Caki2 (cell line): ENCODE measurements around the gene UGT1A1. TPM values are rescaled to one million over a fixed set of nuclear protein-coding genes. Genes with fewer than 3 reads are reported as not detected.

Experiments
- DNase-seq: peaks from one replicate; pipeline ENCODE4 v3.0.0-alpha.2; 2015; ENCODE audit warnings: low read depth
- in situ Hi-C: cut with HindIII; loops from 2 replicates; pipeline ENCODE4 v1.10.0; 2016; ENCODE audit warnings: low sequenced_read_pairs, low pct_unique_long_range_greater_than_20kb, mixed read lengths
- total RNA-seq: library from RNA; depleted of rRNA; stranded (reverse); fragments of >200 nt; shearing (Covaris generic); gene quantifications from 2 replicates; pipeline ENCODE4 v1.2.3, GENCODE V29; 2014; ENCODE audit warnings: low replicate concordance

The UGT1A1 gene
- total RNA-seq, 1 experiment from 2014 or later = 10.4 TPM

DNA sequence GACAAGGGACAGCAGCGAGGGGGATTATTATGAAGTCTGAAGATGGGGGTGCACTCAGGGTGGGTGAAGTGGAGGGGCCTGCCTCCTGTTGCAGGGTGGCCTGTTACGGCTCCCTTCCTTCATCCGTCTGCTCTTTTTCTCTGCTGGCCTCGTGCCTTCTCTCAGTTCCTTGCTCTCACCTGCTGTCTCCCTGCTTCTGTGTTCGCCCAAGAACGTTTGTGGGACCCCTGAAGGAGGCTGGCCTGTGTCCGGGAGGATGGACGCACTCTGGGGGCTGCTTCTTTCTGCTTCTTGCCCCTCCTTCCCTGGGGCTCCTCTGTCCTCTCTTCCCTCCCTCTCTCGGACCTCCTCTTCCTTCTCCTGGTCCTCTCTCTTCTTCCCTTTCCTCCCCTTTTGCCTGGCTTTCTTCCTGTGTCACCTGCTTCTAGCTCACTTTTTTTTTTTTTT is 31.8 kb downstream of the UGT1A1 start:
- in situ Hi-C loops = no loop called here
- DNase-seq = no peak

DNA sequence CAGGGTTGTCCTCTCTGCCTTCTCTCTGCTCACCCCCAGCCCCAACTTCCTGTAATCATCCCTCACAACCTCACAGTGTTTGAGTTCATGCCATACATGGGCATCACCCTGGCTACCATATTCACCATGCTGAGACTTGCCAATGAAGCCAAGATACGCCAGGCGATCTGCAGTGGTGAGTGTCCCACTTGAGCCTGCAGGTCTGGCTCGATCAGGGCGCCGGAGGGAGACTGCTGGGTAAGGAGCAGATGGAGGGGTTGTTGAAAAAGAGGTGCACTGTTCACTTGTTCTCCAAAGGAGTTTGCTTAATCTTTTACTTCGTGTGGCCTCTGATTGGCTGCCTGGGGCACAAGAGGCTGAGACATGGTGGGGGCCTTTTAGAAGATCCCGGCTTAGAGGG is 32.6 kb downstream of the UGT1A1 start:
- DNase-seq = no peak
- in situ Hi-C loops = no loop called here

DNA sequence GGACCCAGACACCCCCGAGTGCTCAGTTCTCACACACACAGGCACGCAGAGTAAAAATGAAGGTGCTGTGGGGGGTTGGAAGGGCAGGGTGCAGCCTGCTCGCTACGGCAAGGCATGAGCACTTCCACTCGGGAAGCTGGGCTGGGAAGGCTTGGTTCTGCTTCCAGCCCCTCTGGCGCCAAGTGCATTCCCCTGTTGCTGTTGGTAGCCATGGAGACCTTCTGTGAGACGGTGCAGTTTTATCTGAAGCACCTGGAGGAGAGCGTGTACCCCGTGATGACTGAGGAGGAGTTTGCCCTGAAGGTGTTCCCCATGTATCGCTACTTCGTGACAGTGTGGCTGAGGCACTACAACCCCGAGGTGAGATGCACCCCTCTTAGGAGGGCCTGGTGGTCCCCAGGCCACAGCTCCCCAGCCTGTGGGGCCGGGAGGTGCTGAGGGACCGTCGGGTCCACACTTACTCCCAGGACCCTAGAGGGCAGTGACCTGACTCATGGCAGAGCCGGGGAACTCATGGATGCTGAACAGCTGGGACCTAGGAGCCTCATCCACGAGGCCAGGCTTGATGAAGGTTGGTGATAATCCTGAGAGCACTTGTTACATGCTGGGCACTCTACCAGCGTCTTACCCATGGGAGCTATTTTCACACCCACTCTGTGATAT is 33.5 kb downstream of the UGT1A1 start:
- in situ Hi-C loops = no loop called here

DNA sequence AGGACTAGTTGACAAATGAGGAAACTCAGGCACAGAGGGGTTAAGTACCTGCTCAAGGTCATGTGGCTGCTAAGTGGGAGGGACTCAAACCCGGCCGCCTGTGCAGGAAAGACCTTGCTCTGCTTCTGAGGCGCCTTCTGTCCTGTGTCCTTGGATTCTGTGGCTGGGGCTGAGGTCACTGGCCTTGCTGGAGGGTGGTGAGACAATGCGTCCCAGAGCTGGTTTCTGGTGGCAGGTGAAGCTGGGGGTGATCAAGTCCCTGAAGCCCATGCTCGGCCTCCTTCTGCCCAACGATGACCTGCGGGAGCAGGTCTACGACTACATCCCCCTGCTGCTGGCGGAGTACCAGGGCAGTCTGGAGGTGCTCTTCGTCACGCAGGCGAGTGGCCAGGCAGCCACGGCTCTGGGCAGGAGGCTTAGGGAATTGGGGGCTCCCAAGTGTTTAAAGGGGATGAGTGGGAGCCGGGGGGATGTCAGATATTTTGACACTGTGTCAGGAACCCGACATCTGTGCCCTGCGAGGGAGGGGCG is 34.1 kb downstream of the UGT1A1 start:
- in situ Hi-C loops = no loop called here
- DNase-seq = no peak

More for the DNA sequence above, 33.5 kb downstream of the UGT1A1 start:
- no peak for DNase-seq

DNA sequence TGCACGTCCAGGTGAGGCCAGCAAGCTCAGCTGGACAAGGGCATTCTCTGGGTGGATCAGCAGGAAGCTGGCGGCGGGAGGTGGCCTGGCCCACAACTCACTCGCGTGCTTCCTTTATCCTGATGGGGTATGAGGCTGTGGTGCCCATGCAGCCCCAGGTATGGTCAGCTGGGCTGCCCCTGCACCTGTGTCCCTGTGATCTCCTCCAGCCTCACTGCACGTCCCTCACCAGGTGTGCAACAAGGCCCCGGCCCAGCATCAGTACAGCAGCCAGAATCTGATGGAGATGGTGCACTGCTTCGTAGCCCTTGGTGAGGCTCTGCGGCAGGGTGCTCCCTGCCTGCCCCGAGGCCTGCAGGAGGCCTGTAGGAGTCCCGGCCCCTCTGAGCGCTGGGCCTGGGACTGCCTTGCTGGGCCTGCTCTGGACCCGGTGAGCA is 35.7 kb downstream of the UGT1A1 start:
- no peak for DNase-seq
- in situ Hi-C loops = no loop called here

DNA sequence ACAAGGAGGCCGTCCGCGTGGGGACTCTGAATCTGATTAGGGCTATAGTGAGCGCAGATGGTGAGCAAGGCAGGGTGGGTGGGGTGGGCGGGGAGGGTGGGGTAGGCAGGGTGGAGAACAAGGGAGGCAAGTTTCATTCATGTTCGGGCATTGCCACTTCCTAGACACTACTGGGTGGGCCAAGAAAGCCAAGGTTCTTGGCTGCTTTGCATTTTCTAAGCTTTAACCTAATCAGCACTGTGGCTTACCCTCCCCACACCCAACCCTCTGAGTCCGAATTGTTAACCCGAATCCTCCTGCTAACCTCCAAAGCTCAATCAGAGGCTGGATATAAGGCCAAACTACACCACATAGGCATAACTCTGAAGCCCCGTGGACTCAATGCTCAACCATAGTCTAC is 36.2 kb downstream of the UGT1A1 start:
- in situ Hi-C loops = no loop called here
- DNase-seq = no peak

DNA sequence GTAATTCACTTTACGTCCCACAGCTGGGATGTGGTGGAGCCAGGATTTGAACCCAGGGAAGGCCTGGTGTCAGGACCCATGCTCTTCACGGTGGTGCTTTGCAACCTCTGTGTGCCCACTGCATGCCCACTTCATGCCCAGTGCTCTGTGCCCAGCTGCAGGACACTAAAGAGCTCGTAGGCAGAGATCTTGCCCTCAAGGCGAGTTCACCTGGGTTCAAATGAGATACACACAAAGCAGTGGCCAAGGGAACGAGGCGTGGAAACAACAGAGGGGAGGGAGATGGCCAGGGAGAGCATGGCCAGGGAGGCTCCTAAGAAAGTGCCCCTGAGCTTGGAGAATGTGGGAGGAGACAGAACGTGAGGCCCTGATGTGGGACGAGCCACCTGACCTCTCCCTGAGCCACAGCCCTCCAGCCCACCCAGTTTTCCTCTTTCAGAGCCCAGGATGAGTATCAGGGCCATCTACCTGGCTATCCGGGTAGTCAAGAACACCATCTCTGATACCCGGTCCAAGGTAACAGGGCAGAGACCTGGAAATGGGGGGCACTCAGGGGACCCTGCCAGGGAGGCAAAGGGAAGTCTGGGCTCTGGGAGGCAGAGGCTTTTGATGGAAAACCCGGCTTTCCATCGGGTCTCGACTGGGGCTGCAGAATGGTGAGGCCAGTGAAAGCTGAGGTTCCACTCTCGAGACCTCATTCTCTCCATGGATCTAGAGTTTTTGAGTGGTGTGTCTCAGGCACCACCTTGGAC is 38.4 kb downstream of the UGT1A1 start:
- no peak for DNase-seq
- in situ Hi-C loops = no loop called here

DNA sequence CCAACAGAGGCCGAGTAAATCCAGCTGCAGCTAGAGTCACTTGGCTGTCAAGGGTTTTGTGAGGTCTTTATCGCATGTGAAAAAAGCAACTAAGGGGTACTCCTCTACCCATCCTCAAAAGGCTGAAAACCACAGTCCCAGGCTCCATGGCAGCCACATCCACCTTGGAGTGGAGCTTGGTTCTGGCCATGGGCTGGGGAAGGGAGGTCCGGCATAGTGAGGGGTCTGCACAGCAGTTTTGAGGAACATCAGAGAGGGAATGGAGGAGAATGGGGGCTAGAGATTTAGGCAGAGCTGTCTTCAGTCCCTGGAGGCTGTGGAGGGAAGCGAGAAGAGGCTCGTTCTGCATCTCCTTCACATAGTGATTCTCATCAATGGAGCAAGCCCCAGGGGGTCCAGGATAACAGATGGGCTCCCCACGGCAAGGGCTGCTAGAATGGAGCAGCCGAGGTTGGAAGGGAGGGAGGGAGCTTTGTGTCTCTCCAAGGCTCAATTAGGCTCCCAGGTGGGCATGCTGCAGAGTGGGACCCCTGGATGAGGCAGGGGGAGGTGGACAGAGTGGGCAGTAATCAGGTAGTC is 39.1 kb downstream of the UGT1A1 start:
- in situ Hi-C loops = no loop called here
- DNase-seq = no peak

DNA sequence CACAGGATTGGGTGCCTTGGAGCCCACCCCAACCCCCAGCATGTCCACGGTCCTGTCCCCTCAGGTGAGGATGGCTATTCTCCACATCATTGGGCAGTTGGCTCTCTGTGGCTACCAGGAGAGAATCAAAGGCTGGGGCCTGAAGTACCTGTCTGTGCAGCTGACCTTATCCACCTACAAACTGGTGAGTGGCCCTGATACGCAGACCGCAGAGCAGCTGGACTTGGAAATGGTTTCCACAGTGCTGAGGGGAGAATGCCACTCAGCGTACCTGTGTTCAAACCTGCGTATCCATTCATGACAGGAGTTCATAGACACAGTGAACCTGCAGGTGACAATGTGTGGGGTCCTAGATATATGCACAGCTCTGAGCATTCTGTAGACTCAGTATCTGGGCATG is 39.6 kb downstream of the UGT1A1 start:
- no peak for DNase-seq

DNA sequence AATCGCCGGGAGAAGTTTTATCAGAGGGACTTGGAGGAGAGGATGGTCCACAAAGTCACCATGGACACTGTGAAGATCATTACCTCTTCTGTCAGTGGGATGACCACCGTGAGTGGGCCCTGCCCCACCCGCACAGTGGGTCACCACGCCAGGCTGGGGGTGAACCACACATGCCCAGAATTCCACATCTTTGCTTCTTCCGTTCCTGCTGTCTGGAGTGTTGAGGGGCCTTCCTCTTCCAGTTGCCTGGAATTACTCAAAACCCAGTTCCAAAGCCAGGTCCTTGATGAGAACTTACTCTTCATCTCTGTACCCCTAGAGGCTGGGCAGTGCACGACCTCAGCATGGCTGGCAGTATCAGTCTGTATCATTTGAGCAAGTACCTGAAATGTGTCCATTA is 40.1 kb downstream of the UGT1A1 start:
- in situ Hi-C loops = no loop called here
- no peak for DNase-seq

More for the DNA sequence above, 39.6 kb downstream of the UGT1A1 start:
- in situ Hi-C loops = no loop called here

DNA sequence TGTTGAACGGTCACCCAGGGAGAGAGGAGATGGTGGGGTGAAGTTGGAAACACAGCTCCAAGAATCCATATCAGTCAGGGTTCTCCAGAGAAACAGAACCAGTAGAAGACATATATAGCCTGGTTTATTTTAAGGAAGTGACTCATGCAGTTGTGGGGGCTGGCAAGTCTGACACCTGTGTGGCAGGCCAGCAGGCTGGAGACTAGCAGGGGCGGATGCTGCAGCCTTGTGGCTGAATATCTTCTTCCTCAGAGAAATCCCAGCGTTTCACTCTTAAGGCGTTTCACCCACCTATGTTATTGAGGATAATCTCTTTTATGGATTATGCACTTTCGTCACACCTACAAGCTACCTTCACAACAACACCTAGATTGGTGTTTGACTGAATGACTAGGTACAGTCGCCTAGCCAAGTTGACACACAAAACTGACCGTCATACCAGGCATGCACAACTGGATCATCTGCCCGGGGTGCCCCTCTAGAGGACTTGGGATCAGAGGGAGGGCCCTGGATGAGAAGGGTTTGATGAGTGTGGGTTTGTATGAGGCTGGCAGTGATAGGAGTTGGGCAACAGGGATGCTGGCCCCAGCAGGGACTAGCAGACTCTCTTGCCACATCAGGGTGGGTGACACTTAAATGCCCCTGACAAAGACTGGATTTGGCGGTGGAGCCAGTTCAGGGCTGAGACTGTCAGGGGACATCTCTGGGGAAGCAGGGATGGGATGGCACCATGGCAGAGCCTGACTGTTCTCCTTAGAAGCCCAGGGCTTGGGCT is 41.5 kb downstream of the UGT1A1 start:
- in situ Hi-C loops = no loop called here
- no peak for DNase-seq

DNA sequence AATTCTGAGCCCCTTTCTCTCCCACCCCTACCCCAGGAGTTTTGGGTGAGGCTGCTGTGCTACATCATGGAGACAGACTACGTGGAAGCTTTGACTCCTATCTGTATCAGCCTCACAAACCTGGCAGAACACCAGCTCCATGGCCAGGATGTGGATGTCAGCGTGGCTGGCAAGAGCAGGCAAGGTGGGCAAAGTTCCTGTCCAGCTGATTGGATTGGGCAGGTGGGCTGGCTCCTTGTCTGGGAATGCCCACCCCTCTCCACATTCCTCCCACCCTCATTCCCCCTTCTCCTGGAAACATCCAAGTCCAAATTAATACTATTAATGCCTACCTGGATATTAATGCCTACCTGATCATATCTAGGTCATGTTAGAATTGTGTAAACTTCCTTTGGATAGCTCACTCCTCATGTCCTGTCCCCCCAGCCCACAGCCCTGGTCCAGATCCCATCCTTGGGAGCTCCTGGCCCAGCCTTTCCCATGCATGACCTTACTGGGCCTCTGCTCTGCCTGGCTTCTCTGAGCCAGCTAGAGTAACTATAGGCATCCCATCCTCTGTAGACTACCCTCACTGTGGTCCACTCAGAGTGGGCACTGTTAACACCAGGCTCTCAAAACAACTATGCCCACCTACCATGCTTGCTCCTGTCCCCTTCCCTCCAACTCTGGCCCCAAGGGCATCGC is 42.2 kb downstream of the UGT1A1 start:
- no peak for DNase-seq
- in situ Hi-C loops = no loop called here

DNA sequence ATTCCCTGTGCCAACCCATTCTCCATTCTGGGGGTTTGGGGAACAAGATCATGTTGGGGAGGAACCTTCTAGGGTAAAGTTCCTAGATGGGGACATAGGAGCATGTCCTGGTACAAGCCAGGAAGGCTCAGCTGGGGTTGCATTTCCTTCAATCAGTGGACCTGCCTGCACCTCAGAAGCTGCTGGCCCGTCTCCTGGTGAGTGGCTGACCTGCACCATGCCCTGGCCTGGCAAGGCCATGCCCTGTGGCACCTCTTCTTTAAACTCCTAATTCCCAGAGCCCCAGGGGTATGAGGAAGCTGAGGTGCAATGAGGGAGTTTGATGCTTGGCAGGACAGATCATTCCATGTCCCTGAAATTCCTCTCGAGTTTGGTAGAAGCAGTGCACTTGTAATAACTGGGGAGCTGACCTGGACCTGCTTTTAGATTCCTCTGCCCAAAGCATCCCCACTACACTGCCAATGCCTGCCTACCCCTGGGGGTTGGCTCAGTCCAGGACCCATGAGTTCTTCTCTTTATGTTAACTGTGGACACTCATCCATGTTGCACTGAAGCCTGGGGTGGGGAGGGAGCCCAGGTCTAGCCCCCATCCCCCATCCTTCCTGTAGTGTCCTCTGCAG is 43.3 kb downstream of the UGT1A1 start:
- in situ Hi-C loops = no loop called here
- DNase-seq = no peak

DNA sequence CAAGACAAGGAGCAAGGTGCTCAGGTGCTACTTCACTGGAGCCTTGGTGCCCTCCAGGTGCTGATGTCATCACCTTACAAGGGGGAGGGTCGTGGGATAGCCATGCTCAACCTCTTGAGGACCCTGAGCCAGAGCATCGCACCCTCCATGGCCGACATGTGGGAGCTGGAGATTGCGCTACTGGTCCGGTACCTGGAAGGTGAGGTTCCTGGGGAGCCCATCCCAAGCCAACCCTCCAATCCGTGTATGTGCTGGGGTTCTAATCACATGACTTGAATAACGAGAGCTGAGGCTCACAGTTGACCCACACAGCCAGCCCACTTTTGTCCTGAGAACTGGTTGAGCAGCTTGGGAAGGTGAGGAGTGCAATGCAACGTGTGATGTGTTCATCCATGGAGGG is 43.9 kb downstream of the UGT1A1 start:
- no peak for DNase-seq
- in situ Hi-C loops = no loop called here

DNA sequence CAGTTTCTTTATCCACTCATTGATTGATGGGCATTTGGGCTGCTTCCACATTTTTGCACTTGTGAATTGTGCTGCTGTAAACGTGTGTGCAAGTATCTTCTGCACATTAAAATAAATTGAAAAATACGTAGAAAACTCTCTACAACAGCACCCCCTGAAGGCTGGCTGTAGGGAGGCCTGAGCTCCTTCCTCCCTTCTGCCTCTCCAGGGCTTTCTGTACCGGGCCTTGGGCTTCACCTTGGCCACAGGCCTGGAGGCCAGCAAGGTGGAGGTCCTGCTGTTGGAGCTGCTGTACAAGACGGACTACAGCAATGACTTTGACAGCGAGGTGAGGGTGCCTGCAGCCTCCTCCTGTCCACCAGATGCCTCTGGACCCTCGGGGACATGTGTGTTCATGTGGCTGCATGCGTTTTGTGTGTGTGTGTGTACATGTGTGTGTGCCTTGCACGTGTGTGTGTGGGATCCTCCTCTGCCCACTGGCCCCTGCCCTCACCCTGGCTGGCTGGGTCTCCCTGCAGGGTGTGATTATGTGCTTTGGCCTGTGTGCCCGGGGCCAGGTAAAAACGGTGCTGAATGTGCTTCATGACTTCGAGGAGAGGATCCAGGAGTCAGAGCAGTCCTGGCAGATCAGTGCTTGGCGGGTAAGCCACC is 47.3 kb downstream of the UGT1A1 start:
- in situ Hi-C loops = no loop called here
- no peak for DNase-seq

DNA sequence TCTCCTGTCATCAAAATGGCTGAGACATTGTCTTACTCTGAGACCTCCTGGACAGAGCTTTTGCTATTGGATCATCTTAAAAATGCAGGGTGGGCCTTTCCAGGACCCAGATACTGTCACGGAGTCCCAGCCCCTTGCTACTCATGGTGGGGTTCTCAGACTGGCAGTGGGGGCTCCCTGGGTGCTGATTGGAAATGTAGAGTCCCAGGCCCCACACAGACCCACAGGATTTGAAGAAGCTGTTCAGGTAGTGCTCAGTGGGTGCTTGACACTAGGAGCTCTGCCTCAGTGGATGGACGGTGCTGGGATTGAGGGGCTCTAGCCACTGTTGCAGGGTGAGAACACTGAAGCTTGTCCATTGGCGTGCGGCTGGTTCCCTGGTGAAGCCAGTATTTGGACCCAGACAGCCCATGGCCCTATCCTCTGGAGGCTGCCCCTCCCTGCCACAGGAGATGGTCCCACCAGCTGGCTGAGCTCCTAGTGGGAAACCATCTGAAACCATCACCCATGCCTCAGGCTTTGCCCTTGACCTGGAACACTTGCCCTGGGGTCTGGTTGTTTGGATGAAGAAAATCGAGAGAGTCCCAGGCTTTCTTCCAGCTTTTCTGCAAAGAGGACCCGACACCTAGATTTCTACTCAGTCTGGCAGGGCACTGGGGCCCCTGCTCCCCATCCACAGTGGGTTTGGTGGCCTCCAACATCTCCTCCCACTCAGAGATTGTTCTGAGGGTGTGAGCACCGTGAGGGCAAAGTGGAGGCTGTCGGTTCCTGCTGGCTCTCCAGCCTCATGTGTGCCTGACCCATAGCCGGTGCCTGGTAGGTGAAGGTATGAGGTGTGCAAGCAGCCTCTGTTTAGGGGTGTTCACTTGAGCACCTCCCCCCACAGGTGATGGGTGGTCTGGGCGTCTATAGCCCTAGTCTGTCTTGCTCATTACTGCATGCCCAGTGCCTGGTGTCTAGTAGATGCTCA is 48.2 kb downstream of the UGT1A1 start:
- in situ Hi-C loops = no loop called here
- no peak for DNase-seq
